Measurements from ENCODE around the gene RPL29. TPM values are rescaled to one million over a fixed set of nuclear protein-coding genes. Genes with fewer than 3 reads are reported as not detected.

The RPL29 gene
- total and polyA plus RNA-seq, 2 donors (not counting 3 experiments of a cell fraction or from before 2014, with no cell fraction given): 1,236 to 2,177 TPM

DNA sequence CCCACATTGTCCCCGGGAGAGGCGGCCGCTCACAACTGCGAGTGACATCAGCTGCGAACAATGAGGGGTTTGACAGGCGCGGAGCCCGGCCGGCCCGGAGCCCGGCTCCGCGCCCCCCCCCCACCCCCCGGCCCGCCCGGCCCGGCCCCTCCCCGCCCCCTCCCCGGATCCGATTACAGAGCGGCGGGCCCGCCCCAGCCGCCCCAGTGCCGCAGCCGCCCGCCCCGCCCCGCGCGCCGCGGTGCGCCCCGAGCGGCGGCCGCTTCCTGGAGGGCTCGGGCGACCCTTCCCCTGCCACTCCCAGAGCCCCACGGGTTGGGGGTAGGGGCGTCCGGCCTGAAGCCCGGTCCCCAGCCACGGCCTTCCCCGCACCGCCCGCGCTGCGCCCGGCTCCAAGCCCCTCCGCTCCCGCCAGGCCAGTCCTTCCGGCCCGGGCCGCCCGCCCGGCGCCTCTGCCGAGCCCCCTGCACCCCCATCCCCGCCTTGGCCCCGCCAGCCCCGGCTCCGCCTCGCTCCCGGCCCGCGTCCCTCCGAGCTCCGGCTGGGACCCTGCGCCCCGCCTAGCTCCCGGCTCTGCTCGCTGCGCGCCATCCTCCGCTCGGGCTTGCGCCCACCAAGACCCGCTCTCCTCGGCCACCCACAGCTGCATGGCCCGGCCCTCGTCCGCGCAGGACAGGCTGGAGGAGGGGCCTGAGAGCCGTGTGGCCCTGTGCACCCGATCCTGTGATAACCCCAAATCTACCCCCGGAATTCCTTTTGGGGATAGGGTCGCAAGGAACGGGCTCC lies 28.1 kb downstream of the RPL29 start, which contains the start of gene PCBP4:
TSS of gene PCBP4 (minus strand) at position 71 of the 786 bp plus-strand sequence. CDS start 6,214 bp downstream, outside the sequence.
- H2AFZ ChIP-seq (ENCODE audit: low read depth, low read length): peak within 1 kb of the TSS; percentile 87
- intact Hi-C loops (cut with micrococcal nuclease): loop anchor here (1.0 kb wide), 2 partner anchors 11 to 25 kb away; partner anchors contain the start of gene PARP3

GRCh38 chr3:51966922-51967383 lies 28.7 kb downstream of the RPL29 start:
- peak overlapping the region; percentile 89 for H3K9ac ChIP-seq (replicated peaks; ENCODE audit: extremely low read depth, insufficient read depth, low read length)
- H4K20me1 ChIP-seq (replicated peaks; ENCODE audit: control insufficient read depth, extremely low read depth, insufficient read depth, low read length): no peaks in the 10 kb centered on the region
- H2AFZ ChIP-seq (ENCODE audit: low read depth, low read length): peak overlapping the region; percentile 87
- ChIA-PET POLR2A (no interaction called here), CTCF (interaction anchor here (3.4 to 3.5 kb wide), 2 partner anchors 9 to 15 kb away, joined by 13 to 14 read pairs; partner anchors contain the start of gene ACY1)
- intact Hi-C loops (cut with micrococcal nuclease) (loop anchor here (1.0 kb wide), 2 partner anchors 11 to 25 kb away; partner anchors contain the start of gene PARP3), dilution Hi-C loops (cut with MboI; ENCODE audit: extremely low pct_ligation_motif_present, low sequenced_read_pairs) (no loop called here)
- BruUV-seq (replicated peaks): no TSS peak
- no peak for DNase-seq (ENCODE audit: low read depth, low spot score)
- peak overlapping the region; percentile 37 to 75 (median 68) for H3K4me3 ChIP-seq (replicated peaks in 1 of 3; ENCODE audit: insufficient read depth in 1 of 3, low read depth in 1 of 3, low read length in 3 of 3)
- no peaks in the 10 kb centered on the region for H3K36me3 ChIP-seq (ENCODE audit: control insufficient read depth in 2 of 2, extremely low read depth in 1 of 2, insufficient read depth in 2 of 2, low read length in 2 of 2)
- peak overlapping the region; percentile 83 for H3K4me2 ChIP-seq (ENCODE audit: insufficient read depth, low read length)
- H3K9me3 ChIP-seq (replicated peaks; ENCODE audit: control insufficient read depth, insufficient read depth, low read length): no peaks in the 10 kb centered on the region
- TF ChIP-seq POLR2AphosphoS5 (IDR thresholded peaks at IDR 0.05; ENCODE audit: insufficient read depth, low read depth, low read length): no peak
- no peak for TF ChIP-seq FOS (IDR thresholded peaks at IDR 0.05; ENCODE audit: borderline replicate concordance, insufficient read depth, low read length)
- TF ChIP-seq GATA2 (IDR thresholded peaks at IDR 0.05; ENCODE audit: insufficient read depth, insufficient read length, low read depth, low read length): no peak
- no peaks in the 10 kb centered on the region for H3K27me3 ChIP-seq (ENCODE audit: control insufficient read depth in 2 of 2, insufficient read depth in 2 of 2, low read length in 2 of 2)
- peak; percentile 55 for FAIRE-seq
- no peaks in the 10 kb centered on the region for H3K79me2 ChIP-seq (ENCODE audit: control insufficient read depth, insufficient read depth, low read length)
- H3K27ac ChIP-seq (ENCODE audit: insufficient read depth, low read depth, low read length): peak overlapping the region; percentile 59
- no peaks in the 10 kb centered on the region for H3K9me1 ChIP-seq (replicated peaks; ENCODE audit: control insufficient read depth, extremely low read depth, insufficient read depth, low read length)
- peaks cover 4% of the 10 kb centered on the region for H3K4me1 ChIP-seq (ENCODE audit: control insufficient read depth, extremely low read depth, insufficient read depth, low read length)

More for the DNA sequence above, 28.1 kb downstream of the RPL29 start, which contains the start of gene PCBP4:
- Histone ChIP-seq H3K79me2 (ENCODE audit: control insufficient read depth, insufficient read depth, low read length) (no peaks in the 10 kb centered on the region), H3K36me3 (ENCODE audit: control insufficient read depth in 2 of 2, extremely low read depth in 1 of 2, insufficient read depth in 2 of 2, low read length in 2 of 2) (no peaks in the 10 kb centered on the region), H3K4me3 (replicated peaks in 1 of 3; ENCODE audit: insufficient read depth in 1 of 3, low read depth in 1 of 3, low read length in 3 of 3) (peak within 1 kb of the TSS; percentile 37 to 75 (median 68)), H3K4me2 (ENCODE audit: insufficient read depth, low read length) (peak within 1 kb of the TSS; percentile 83), H4K20me1 (replicated peaks; ENCODE audit: control insufficient read depth, extremely low read depth, insufficient read depth, low read length) (no peaks in the 10 kb centered on the region), H3K27ac (ENCODE audit: insufficient read depth, low read depth, low read length) (peak within 1 kb of the TSS; percentile 59), H3K9me1 (replicated peaks; ENCODE audit: control insufficient read depth, extremely low read depth, insufficient read depth, low read length) (no peaks in the 10 kb centered on the region), H3K27me3 (ENCODE audit: control insufficient read depth in 2 of 2, insufficient read depth in 2 of 2, low read length in 2 of 2) (no peaks in the 10 kb centered on the region), H3K9me3 (replicated peaks; ENCODE audit: control insufficient read depth, insufficient read depth, low read length) (no peaks in the 10 kb centered on the region), H3K9ac (replicated peaks; ENCODE audit: extremely low read depth, insufficient read depth, low read length) (peak within 1 kb of the TSS; percentile 89), H3K4me1 (ENCODE audit: control insufficient read depth, extremely low read depth, insufficient read depth, low read length) (peaks cover 4% of the 10 kb centered on the region)
- dilution Hi-C loops (cut with MboI; ENCODE audit: extremely low pct_ligation_motif_present, low sequenced_read_pairs): no loop called here
- no TSS peak for BruUV-seq (replicated peaks)
- TF ChIP-seq POLR2AphosphoS5 (IDR thresholded peaks at IDR 0.05; ENCODE audit: insufficient read depth, low read depth, low read length): peak; percentile 70
- TF ChIP-seq EZH2 (IDR thresholded peaks at IDR 0.05; ENCODE audit: borderline replicate concordance, low read depth, low read length, severe bottlenecking): no peak
- TF ChIP-seq MYC (IDR thresholded peaks at IDR 0.05; ENCODE audit: low read depth, low read length): no peak
- DNase-seq (ENCODE audit: low read depth, low spot score) (peak; percentile 45), FAIRE-seq (peak; percentile 21)
- CTCF ChIA-PET: interaction anchor here (3.4 to 3.5 kb wide), 2 partner anchors 10 to 14 kb away, joined by 13 to 14 read pairs; partner anchors contain the start of gene ACY1
- POLR2A ChIA-PET: no interaction called here

All from endothelial cell of umbilical vein (primary cell).